GOT3 (cell line): Measurements from ENCODE around the gene SMARCD3.
A peak's percentile ranks its signal among the peaks of the same experiment; 100 is the strongest.

Experiments used
- DNase-seq: peaks from one replicate; lab custom pipeline; 2025; ENCODE audit warnings: mixed read lengths; lab: John Stamatoyannopoulos, UW

The SMARCD3 gene

DNA sequence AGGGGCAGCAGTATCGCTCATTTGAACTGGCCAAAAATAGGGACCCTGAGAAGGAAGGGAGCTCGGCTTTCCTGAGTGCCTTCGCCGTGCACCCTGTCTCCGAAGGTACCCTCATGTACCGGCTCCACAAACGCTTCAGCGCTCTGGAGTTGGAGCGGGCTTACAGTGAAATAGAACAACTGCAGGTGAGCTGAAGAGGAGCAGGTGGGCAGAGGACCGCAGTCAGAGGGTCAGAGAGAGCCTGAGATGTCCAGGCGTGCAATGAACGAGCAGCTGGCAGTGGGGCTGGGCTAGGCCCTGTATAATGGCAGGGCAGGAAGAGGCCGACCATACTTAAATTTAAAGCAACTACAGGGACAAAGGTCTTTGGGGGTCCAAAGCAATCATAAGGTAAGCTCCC, 12.1 kb downstream of the SMARCD3 start:
- DNase-seq: no peak

DNA sequence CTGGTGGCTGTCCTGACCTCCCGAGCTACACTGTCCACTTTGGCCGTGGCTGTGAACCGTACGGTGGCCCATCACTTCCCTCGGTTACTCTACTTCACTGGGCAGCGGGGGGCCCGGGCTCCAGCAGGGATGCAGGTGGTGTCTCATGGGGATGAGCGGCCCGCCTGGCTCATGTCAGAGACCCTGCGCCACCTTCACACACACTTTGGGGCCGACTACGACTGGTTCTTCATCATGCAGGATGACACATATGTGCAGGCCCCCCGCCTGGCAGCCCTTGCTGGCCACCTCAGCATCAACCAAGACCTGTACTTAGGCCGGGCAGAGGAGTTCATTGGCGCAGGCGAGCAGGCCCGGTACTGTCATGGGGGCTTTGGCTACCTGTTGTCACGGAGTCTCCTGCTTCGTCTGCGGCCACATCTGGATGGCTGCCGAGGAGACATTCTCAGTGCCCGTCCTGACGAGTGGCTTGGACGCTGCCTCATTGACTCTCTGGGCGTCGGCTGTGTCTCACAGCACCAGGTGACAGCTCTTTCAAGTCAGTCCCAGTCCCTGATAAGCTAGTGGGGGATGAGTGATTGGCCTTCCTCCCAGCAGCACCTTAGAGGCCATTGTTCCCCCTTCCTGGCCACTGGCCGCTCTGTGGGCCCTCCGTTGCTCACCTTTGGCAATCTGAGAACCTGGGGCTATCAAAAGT, 13.3 kb downstream of the SMARCD3 start:
- no peak for DNase-seq

DNA sequence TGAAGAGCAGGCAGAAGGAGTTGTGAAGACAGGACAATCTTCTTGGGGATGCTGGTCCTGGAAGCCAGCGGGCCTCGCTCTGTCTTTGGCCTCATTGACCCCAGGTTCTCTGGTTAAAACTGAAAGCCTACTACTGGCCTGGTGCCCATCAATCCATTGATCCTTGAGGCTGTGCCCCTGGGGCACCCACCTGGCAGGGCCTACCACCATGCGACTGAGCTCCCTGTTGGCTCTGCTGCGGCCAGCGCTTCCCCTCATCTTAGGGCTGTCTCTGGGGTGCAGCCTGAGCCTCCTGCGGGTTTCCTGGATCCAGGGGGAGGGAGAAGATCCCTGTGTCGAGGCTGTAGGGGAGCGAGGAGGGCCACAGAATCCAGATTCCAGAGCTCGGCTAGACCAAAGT, 14.7 kb downstream of the SMARCD3 start:
- DNase-seq: no peak

DNA sequence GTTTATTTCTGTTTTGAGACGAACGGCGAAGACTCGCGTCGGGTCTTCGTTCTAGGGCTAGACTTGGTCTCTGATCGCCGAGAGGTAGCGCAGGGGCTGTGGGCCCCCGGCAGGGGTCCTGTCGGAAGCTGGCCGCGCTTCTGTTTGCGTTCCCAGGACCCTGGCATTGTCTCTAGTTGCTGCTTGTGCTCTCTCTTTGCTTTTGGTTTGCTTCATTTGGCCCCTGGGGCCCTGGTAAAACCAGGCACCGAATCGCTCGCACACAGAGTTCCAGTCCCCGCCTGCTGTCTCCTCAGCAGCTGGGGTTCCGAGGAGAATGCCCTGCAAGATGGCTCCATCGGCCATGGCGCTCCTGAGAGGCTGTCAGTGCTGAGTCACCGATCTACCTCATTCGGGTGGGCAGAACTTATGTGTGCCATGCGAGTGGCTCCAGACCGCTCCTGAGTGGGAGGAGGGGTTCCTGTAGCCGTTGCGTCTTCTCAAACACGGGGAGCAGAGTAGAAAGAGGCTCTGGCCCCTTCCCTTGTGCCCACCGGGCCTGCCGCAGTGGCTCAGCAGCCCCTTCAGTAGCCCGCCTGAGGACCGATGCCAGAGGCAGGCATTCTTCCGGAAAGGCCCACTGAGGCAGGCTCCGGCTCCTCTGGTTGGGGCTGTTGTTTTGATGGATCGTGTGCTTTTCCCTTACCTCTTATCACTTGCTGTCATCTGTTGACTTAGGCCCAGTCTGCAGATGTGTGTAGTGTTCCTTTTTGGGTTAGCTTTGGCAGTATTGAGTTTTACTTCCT, 15.4 kb downstream of the SMARCD3 start:
- DNase-seq: peak; percentile 51

DNA sequence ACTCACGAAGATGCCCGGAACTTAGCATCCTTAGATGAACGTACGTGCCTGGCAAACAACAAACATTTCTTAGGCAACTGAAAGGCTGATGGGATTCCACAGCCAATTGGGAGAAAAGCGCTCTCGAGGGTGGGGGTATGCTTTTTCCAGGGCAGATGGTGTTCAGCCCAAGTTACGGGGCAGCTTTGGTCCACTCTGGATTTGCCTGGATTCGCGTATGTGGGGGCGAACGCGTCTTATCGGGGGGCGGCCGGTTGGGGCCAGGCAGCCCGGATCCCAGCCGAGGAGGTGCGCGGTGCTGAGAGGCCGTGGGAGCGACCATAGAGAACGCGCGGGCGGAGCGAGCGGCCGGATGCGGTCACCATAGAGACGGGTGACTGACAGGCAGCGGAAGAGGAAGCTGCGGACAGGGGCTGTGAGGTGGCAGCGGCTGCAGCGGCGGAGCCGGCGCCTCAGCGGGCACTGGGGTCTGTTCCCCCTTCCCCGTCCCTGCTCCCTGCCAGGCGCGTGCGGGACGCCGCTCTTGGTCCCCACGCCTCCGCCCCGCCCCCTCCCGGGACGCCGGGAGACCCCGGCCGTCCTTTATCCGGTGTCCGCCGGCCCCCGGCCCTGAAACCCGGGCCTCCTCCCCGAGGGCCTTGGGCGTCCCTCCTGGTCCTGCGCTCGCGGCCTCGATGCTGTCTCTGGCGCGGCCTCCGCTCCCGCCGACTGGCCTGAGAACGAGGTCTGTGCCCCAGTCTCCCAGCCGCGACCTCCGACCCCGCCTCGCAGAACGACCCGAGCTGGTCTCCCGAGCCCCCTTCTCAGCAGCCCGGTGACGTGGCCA, 16.2 kb downstream of the SMARCD3 start, which contains the start of gene CHPF2:
TSS of gene CHPF2 (plus strand) at position 393 of the 826 bp plus-strand sequence. CDS start 1,529 bp downstream, outside the sequence.
- DNase-seq: peak; percentile 61

DNA sequence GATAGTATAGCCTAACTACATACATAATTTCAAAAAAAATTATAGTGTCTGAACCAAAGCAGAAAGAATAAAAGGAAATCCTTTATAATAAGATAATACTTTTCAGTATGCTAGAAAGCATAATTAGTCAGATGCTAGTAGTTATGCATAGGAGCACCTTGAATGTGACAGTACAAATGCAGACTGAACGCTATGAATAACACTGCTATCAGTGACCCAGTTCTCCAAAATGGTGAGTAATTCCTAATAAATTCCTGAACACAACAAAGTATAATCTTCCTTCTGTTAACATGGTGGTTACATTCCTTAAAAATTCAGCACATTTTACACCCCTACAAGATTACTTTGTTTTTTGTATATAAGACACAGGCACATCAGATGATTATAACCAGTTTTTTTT, 17.4 kb downstream of the SMARCD3 start:
- DNase-seq: no peak

DNA sequence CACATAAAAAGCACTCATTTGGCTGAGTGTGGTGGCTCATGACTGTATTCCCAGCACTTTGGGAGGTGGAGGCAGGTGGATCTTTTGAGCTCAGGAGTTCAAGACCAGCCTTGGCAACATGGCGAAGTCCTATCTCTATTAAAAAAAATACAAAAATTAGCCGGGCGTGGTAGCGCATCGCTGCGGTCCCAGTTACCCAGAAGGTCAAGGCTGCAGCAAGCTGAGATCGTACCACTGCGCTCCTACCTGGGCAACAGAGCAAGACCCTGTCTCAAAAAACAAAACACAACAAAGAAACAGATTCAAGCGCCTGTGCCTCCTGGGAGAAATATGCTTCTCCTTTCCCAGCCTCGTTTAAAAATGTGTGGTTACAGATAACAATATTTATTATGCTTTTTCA, 19.2 kb downstream of the SMARCD3 start:
- no peak for DNase-seq

DNA sequence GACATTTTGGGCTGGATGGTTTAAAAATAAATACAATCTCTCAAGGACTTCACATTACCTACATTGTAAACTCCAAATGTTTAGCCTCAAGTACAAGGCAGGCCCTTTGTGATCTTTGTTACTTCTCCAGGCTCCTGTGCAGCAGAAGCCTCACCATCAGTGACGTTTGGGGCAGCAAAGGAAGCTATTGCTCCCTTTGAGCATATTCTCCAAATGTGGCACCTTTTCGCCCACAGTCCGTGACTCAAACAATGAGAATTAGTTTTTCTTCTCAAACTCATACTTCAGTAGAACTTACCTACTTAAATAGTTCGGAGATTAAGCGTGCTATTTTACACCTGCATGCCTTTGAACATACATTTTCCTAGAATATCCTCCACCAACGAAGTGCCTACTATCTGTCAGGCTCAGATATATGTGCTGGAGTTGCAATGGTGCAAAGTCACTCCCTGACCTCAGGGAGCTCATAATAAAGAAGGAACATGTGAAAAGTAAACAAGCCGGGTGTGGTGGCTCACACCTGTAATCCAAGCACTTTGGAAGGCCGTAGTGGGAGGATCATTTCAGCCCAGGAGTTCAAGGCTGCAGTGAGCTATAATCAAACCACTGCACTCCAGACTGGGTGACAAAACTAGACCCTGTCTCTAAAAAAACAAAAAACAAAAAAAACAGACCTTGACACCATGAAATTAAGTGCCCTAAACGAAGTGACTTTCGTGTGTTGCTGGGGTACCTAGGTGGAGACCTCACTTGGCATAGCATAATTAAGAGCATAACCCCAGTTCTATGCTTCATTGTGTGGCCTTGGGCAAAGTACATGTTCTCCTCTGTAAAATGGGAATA, 20.2 kb downstream of the SMARCD3 start:
- no peak for DNase-seq

DNA sequence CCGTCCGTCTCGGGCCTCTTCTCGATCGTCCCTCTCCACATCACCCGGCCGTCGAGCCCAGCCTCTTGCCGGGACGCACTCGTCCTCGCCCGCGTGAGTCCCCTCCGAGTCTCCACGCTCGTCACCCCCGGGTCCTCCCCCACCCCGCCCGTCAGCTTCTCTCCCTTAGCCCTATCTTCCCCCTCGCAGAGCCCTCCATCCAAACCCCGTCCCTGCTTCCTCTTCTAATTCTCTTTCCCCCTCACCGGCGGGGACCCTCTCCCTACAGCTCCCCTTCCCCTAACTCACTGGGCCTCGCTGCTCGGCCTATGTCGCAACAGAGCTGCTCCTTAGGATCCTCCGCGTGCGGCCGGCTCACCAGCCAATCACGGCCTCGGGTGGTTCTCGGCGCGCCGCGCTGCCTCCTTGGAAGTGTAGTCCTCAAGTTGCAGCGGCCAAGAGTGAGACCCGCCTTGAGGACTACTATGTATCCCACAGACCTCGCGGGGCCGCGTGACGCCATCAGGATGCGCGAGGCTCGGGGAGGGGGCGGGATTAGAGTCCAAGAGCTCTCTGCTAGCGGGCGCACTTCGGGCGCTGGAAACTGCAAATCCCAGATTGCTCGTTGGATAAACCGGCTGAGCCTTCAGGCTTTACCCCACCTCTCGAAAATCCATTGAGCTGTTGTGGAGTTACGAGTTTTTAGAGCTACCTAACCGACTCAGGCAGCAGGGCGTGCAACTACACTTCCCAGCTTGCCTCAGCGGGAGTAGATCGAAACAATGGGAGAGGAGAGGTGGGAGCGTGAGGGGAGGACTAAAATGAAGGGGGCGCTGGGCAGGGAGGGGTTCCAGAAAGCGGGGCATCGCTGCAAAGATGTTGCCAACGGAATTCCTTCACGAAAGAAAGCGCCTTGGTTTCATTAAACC, 21.4 kb downstream of the SMARCD3 start, which contains the start of gene ABCF2:
TSS of gene ABCF2 (minus strand) at position 331 of the 908 bp plus-strand sequence. CDS start 747 bp downstream, outside the sequence.
- DNase-seq: peak; percentile 94

DNA sequence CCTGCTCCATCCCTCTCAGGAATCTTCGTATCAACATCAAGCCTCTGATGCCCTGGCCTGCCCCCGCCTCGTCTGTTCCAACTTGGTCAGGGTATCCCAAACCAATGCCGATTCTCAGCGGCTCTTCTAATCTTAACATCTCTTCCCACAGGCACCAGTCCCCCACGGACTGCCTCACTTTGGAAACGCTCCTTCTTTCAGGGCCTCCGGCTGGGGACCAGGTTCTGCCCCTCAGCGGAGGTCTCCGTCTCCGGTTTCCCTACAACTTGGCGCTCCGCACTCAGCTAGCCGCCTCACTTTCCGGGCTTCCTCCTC, 22.0 kb downstream of the SMARCD3 start:
- no peak for DNase-seq

DNA sequence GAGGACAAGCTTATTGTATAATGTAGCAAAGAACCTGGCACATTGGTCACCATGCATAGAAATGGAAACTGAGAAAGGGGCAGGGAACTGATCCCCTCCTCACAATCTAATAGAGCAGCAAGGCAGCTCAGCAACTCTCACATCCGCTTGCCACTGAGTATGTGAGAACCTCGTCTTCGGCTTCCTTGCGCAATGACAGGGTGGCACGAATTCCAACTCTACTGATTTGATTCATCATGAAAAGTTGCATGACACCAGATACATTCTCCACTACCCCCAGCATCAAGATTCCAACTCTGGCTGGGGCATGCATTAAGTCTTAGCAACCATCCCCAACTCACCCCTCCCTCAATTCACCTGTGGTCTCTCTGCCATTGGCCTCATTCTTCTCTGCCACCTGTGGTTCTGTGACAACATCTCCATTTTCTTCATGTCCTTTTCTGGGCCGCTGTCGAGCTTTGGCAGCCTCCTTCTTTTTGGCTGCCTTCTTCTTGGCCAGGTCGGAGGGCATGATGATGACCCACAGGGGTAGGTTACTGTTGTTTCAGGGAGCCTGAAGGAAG, 22.5 kb downstream of the SMARCD3 start:
- no peak for DNase-seq

DNA sequence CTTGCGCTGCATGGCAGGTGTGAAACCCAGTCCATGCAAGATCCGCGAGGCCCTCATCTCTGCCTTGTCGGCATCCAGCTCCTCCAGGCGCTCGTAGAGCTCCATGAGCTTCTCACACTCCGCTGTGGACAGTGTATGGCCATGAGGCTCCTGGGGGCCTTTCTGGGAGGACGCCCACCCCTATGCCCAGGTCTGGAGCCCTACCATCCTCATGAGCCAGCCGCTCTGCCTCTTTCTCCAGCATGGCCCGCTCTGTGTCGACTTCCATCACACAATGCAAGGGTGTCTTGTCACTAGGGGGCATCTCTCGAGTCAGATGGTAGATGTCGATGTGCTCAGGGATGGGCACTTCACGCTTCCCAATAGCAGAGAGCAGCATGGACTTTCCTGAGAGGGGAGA, 24.8 kb downstream of the SMARCD3 start:
- no peak for DNase-seq

DNA sequence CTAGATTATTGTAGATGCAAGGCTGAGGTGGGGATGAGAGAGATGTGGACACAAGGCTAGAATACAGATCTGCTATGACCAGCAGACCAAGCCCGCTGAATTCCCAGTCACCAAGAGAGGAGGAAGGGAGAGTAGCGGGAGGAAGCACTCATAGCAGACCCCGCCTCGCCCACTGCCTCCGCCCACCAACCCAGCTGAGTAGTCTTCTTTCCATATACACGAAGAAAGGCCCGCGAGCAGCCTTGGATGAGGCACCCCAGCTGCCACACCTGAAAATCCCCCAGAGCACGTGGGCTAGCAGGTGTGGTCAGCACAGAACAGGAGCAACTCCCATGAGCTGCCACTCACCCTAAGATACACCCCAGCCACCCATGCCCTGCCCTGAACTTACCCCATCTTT, 30.3 kb downstream of the SMARCD3 start:
- no peak for DNase-seq

DNA sequence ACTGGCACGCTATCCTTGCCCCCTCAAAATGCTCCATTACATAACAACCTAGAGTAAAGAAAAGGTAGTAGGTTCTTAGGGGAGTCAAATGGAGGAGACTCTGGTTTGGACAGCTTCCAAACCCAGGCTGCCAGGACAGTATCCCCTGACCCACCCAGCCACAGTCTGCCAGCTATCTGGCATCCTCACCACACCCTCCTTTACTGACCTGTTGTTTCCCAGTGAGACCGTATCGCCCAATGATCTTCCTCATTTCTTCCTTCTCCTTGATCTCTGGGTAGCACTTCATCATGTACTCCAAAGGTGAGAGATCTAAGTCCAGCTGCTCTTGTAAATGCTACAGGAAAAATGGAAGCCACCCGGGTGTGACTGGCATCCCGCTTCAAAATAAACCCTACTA, 33.1 kb downstream of the SMARCD3 start:
- no peak for DNase-seq

DNA sequence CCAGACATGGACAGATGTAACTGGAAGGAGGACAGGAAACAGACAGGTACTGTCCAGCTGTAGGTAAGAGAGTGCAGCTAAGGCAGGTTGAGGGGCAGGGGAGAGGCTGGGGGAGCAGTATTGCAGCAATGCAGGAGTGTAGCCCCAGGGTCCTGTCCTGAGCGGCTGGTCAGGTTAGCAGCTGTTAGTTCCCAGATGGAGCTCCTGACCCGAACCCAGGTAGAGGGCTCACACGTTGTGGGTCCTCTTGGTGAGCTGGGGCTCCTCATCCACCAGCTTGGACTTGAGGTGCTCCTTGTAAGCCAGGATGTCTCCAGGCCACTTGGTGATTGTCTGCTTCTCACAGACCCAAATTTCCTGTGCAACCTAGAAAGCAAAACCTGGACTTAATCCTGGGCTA, 34.7 kb downstream of the SMARCD3 start:
- no peak for DNase-seq

DNA sequence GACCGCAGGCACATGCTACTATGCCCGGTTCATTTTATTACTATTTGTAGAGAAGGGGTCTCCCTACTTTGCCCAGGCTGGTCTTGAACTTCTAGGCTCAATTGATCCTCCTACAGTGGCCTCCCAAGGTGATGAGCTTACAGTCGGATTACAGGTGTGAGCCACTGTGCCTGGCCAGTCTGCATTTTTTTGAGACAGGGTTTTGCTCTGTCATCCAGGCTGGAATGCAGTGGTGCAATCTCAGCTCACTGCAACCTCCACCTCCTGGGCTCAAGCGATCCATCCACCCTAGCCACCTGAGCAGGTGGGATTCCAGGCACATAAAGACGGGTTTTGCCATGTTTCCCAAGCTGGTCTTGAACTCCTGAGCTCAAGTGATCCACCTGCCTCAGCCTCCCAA, 35.9 kb downstream of the SMARCD3 start:
- no peak for DNase-seq

DNA sequence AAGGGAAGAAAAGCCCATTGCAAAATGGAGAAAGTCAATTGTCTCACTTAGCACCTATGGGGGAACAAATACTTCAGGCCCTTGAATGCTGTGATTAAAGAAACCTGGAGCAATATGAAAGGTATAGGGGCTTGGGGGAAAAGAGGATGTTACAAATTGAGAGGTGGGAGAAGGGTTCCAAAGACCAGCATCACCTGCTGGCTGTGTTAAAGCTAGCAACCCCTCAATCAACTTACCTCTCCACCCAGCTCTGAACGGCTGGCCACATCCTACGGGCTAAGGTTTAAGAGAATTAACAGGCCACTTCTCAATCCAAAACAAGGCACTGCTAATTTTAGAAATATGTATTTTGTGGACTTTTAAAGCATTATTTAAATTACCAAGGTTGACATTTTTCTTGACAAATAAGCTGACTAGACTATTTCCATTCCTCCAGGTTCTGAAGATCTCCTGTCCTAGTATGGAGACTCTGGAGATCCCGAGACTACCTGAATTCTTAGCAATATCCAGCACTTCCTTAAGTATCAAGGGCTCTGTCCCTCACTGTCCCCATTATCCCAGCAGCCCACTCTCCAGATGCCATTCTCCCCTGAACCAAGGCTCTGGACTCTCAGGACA, 37.2 kb downstream of the SMARCD3 start:
- DNase-seq: no peak

DNA sequence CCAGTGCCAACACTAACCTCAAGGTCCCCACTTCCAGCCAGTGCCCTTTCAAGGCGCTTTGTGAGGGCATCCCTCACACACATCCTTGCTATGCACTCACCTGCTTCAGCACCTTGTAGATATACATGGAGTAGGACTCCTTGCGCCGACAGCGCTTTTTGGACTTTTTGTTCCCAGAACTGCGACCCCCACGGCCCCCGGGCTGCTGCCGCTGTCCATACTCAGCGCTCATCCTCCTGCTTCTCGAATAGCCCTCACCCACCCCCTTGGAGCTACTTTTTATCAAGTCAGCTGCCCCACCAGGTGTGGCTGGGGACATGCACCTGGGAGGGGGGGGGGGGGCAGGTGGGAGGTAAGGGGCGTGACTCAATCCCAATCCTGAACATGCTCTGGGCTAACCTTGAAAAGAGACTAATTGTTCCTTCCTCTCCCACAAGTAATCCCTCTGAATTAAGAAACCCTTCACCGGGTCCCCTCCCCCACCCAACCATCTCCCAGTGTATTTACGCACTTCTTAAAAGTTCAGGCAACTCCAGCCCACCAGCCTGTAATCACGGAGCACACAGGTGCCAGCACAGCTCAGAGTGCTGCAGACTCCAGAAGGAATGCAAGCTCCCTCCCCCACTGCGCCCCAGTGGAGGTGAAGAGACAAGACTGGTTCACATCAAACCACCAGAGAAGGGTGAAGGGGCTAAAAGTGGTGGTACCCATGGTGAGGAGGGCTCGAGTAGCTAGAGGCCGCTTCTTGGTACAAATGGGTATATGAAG, 38.2 kb downstream of the SMARCD3 start, which contains the start of gene H2BK1:
TSS of gene H2BK1 (minus strand) at position 402 of the 768 bp plus-strand sequence. CDS start at position 232, 170 bp downstream.
- no peak for DNase-seq

DNA sequence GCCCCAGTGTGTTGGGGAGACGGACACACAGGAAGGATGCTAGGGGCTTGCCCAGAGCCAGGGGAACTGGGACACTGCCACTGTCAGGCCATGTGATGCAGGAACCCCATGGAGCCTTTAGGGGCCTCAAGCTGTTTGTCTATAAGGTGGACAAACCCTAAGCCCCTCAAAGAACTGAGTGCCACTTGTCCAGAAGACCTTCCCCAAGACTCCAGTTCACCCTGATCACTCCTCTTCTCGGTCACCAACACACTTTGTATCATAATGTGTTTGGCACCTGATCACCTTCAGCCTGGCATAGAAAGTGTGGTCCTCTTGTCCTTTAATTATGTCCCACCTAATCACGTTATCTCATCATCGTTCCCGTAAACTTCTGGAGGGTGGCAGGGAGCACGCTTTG, 38.9 kb downstream of the SMARCD3 start:
- DNase-seq: no peak
